HG03039 (cell line): Measurements from ENCODE around the gene LRTM2.

Source experiments
- ATAC-seq: cut with Tn5 transposase; IDR thresholded peaks from one replicate; pipeline ENCODE4 v1.9.1; 2021; ENCODE audit warnings: mild to moderate bottlenecking, moderate library complexity; ENCODE audit not compliant: unreplicated experiment

LRTM2 gene

GRCh38 chr12:1882850-1883470 is 62.6 kb downstream of the LRTM2 start:
- ATAC-seq: no peak

GRCh38 chr12:1883513-1883912 is 63.1 kb downstream of the LRTM2 start:
- no peak for ATAC-seq

GRCh38 chr12:1884651-1885050 is 64.3 kb downstream of the LRTM2 start:
- ATAC-seq: no peak

- no peak for ATAC-seq
Observed at GRCh38 chr12:1885082-1885596, 64.8 kb downstream of the LRTM2 start.

- no peak for ATAC-seq
Observed at GRCh38 chr12:1885599-1886245, 65.4 kb downstream of the LRTM2 start.
